Loucy (cell line): ENCODE data around the gene HOXD1.

ENCODE experiments used
- H2AFZ ChIP-seq: fragments of 200-600 bp; sonication (generic); 2 replicates; pipeline ENCODE4 v1.6.0; 2016; ENCODE audit warnings: antibody characterized with exemption, mild to moderate bottlenecking, low read length, moderate library complexity
- H3F3A ChIP-seq: fragments of 200-600 bp; 2 replicates; pipeline ENCODE4 v1.6.0; 2016; ENCODE audit warnings: antibody characterized with exemption, low read depth, mild to moderate bottlenecking
- H3K27me3 ChIP-seq: fragments of 200-600 bp; sonication (generic); 2 replicates; pipeline ENCODE4 v1.6.1; 2014; ENCODE audit warnings: low read length, mild to moderate bottlenecking; ENCODE audit not compliant: insufficient read depth, poor library complexity, severe bottlenecking
- H3K36me3 ChIP-seq: fragments of 200-600 bp; sonication (generic); 2 replicates; pipeline ENCODE4 v1.6.1; 2016; ENCODE audit warnings: low read length; ENCODE audit not compliant: insufficient read depth
- H3K4me1 ChIP-seq: fragments of 200-600 bp; sonication (generic); 2 replicates; pipeline ENCODE4 v1.5.1; 2014; ENCODE audit warnings: low read length, mild to moderate bottlenecking; ENCODE audit not compliant: insufficient read depth, poor library complexity, severe bottlenecking
- H3K4me2 ChIP-seq: fragments of 200-600 bp; sonication (generic); 2 replicates; pipeline ENCODE4 v1.6.0; 2014; ENCODE audit warnings: antibody characterized with exemption, low read length, low read depth, mild to moderate bottlenecking; ENCODE audit not compliant: poor library complexity, severe bottlenecking
- H3K4me3 ChIP-seq: fragments of 200-600 bp; sonication (generic); 2 replicates; pipeline ENCODE4 v1.5.1; 2014; ENCODE audit warnings: low read length, mild to moderate bottlenecking, mixed read lengths; ENCODE audit not compliant: poor library complexity, severe bottlenecking
- H3K79me2 ChIP-seq: fragments of 200-600 bp; sonication (generic); 2 replicates; pipeline ENCODE4 v1.6.1; 2014; ENCODE audit warnings: low read length; ENCODE audit not compliant: insufficient read depth
- H3K9ac ChIP-seq: fragments of 200-600 bp; sonication (generic); 2 replicates; pipeline ENCODE4 v1.6.0; 2014; ENCODE audit warnings: mild to moderate bottlenecking, low read depth, low read length, moderate library complexity; ENCODE audit not compliant: poor library complexity, severe bottlenecking
- H3K9me2 ChIP-seq: fragments of 200-600 bp; sonication (generic); replicated peaks from 2 replicates; pipeline ENCODE4 v1.6.1; 2016; ENCODE audit warnings: low read depth, low read length, mixed read lengths
- H3K9me3 ChIP-seq: fragments of 200-600 bp; sonication (generic); 2 replicates; pipeline ENCODE4 v1.6.1; 2014; ENCODE audit warnings: mild to moderate bottlenecking, antibody characterized with exemption, low read length, low read depth; ENCODE audit not compliant: insufficient read depth
- H4K20me1 ChIP-seq: fragments of 200-600 bp; sonication (generic); 2 replicates; pipeline ENCODE4 v1.6.0; 2014; ENCODE audit warnings: antibody characterized with exemption, low read length, mild to moderate bottlenecking; ENCODE audit not compliant: insufficient read depth, poor library complexity, severe bottlenecking
- EZH2phosphoT487 ChIP-seq: fragments of 200-600 bp; IDR thresholded peaks from 2 replicates; pipeline ENCODE4 v1.6.1; 2018; ENCODE audit warnings: antibody characterized with exemption, mild to moderate bottlenecking, moderate library complexity, borderline replicate concordance
- TF ChIP-seq, protein P1 (sequence below): fragments of 200-600 bp; sonication (generic); conservative IDR thresholded peaks from 2 replicates; pipeline ENCODE4 v1.5.1; 2014; ENCODE audit warnings: mild to moderate bottlenecking, antibody characterized with exemption, low read length

Gene HOXD1

GRCh38 chr2:176212276-176212675 is 23.8 kb downstream of the HOXD1 start:
- no peaks in the 10 kb centered on the region for H3F3A ChIP-seq
- TF ChIP-seq, protein P1, sequence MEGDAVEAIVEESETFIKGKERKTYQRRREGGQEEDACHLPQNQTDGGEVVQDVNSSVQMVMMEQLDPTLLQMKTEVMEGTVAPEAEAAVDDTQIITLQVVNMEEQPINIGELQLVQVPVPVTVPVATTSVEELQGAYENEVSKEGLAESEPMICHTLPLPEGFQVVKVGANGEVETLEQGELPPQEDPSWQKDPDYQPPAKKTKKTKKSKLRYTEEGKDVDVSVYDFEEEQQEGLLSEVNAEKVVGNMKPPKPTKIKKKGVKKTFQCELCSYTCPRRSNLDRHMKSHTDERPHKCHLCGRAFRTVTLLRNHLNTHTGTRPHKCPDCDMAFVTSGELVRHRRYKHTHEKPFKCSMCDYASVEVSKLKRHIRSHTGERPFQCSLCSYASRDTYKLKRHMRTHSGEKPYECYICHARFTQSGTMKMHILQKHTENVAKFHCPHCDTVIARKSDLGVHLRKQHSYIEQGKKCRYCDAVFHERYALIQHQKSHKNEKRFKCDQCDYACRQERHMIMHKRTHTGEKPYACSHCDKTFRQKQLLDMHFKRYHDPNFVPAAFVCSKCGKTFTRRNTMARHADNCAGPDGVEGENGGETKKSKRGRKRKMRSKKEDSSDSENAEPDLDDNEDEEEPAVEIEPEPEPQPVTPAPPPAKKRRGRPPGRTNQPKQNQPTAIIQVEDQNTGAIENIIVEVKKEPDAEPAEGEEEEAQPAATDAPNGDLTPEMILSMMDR: no peak
- TF ChIP-seq EZH2phosphoT487: no peak
- H3K9ac ChIP-seq: no peak overlapping the region
- H4K20me1 ChIP-seq: no peaks in the 10 kb centered on the region
- H3K4me1 ChIP-seq: peaks cover 7% of the 10 kb centered on the region
- no peaks in the 10 kb centered on the region for H3K79me2 ChIP-seq
- no peaks in the 10 kb centered on the region for H3K36me3 ChIP-seq
- H3K27me3 ChIP-seq: no peaks in the 10 kb centered on the region
- H3K9me2 ChIP-seq: no peaks in the 10 kb centered on the region
- H3K4me3 ChIP-seq: no peak overlapping the region
- H3K9me3 ChIP-seq: no peaks in the 10 kb centered on the region
- peak overlapping the region; percentile 90 for H2AFZ ChIP-seq
- no peak overlapping the region for H3K4me2 ChIP-seq

DNA sequence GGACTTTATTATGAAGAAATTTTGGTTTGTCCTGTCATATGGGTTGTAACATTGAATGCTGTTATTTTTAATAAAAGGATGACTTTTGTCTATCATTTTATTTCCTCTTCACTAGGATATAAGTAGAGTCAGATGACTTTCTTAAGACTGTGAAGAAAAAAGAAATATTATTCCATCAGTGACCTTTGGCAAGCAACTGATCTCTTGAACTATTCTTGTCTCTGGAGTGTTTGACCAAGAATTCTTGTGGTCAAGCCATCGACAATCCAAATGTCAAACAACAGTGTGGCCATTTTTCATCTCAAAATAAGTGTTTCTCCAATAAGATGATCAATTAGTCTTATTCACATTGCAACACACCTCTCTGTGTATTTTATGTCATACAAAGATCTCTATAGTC is 24.9 kb downstream of the HOXD1 start:
- H3K36me3 ChIP-seq: no peaks in the 10 kb centered on the region
- no peaks in the 10 kb centered on the region for H3K27me3 ChIP-seq
- no peak overlapping the region for H2AFZ ChIP-seq
- H3K4me3 ChIP-seq: no peak overlapping the region
- H3K9me3 ChIP-seq: no peaks in the 10 kb centered on the region
- no peak overlapping the region for H3K4me2 ChIP-seq
- H3K9me2 ChIP-seq: no peaks in the 10 kb centered on the region
- TF ChIP-seq, protein P1: no peak
- peaks cover 7% of the 10 kb centered on the region for H3K4me1 ChIP-seq
- H3K79me2 ChIP-seq: no peaks in the 10 kb centered on the region
- no peak overlapping the region for H3K9ac ChIP-seq
- no peaks in the 10 kb centered on the region for H4K20me1 ChIP-seq
- no peaks in the 10 kb centered on the region for H3F3A ChIP-seq

- Histone ChIP-seq H3K4me2 (peak overlapping the region; percentile 39), H4K20me1 (no peaks in the 10 kb centered on the region), H3K9me2 (no peaks in the 10 kb centered on the region), H3K36me3 (no peaks in the 10 kb centered on the region), H3K4me1 (peaks cover 13% of the 10 kb centered on the region), H3F3A (no peaks in the 10 kb centered on the region), H3K4me3 (no peak overlapping the region), H3K9me3 (no peaks in the 10 kb centered on the region), H3K9ac (no peak overlapping the region), H3K79me2 (no peaks in the 10 kb centered on the region), H2AFZ (peak overlapping the region; percentile 28; the same call in 1 of the 2 replicates), H3K27me3 (no peaks in the 10 kb centered on the region)
- TF ChIP-seq EZH2phosphoT487: no peak
- TF ChIP-seq, protein P1: no peak
Measured at GRCh38 chr2:176227874-176228273, 39.4 kb downstream of the HOXD1 start.
